Astrocyte (in vitro differentiated cells and primary cell): ENCODE measurements around the gene BCL2.

Source experiments
- EZH2 ChIP-seq: IDR thresholded peaks from 2 replicates; pipeline ENCODE4 v1.6.1; 2012; ENCODE audit warnings: mild to moderate bottlenecking, low read length, inconsistent platforms; ENCODE audit not compliant: insufficient read depth
- TF ChIP-seq, protein P1 (sequence below): IDR thresholded peaks from 2 replicates; pipeline ENCODE4 v1.5.1; 2011; ENCODE audit warnings: low read depth, mild to moderate bottlenecking, inconsistent platforms, low read length, moderate library complexity; ENCODE audit not compliant: insufficient read depth

DNA sequence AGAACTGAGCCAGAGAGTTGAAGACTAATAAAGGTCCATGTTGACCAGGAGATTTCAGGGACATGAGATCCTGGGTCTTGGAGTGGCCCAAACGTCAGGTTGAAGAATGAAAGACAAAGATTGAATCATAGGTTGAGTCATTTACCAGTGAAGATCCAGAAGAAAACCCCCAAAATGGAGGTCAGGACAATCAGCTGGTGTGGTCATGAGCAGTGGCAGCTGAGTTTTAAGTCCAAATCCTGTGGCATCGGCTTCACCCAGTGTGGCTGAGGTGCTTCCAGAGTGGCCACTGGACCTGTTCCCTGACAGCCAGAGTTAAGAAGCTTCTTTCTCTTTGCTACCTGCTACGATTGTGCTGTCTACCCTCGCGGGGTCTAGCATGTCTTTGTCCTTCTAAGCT lies 234.0 kb downstream of the BCL2 start:
- no peak for TF ChIP-seq EZH2
- TF ChIP-seq, protein P1, sequence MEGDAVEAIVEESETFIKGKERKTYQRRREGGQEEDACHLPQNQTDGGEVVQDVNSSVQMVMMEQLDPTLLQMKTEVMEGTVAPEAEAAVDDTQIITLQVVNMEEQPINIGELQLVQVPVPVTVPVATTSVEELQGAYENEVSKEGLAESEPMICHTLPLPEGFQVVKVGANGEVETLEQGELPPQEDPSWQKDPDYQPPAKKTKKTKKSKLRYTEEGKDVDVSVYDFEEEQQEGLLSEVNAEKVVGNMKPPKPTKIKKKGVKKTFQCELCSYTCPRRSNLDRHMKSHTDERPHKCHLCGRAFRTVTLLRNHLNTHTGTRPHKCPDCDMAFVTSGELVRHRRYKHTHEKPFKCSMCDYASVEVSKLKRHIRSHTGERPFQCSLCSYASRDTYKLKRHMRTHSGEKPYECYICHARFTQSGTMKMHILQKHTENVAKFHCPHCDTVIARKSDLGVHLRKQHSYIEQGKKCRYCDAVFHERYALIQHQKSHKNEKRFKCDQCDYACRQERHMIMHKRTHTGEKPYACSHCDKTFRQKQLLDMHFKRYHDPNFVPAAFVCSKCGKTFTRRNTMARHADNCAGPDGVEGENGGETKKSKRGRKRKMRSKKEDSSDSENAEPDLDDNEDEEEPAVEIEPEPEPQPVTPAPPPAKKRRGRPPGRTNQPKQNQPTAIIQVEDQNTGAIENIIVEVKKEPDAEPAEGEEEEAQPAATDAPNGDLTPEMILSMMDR, result no peak
